Measurements from ENCODE around the gene KLHL21.

GRCh38 chr1:6603915-6604558, 1.4 kb upstream of the KLHL21 start:
- TF ChIP-seq CTCF (IDR thresholded peaks at IDR 0.05; ENCODE audit: low read depth, low read length, missing input control) (peak; percentile 2), FOXA1 (IDR thresholded peaks at IDR 0.05) (no peak), GABPA (IDR thresholded peaks at IDR 0.05 in 1 of 2, conservative IDR thresholded peaks at IDR 0.05 in 1 of 2) (peak in 1 of 2 donors; percentile 66)
